Activated CD4-positive, CD25-positive, alpha-beta regulatory T cell treated with anti-CD3 and anti-CD28 coated beads, Interleukin-2, amount 50 U/mL, for 16 hours (primary cell): Measurements from ENCODE around the gene TTLL5.
"Not testable (repeated sequence)": the region's sequence is repeated elsewhere in the genome, so short reads cannot be mapped to it uniquely, and the experiment has no call there.

Source experiments
- DNase-seq: peaks from one replicate; pipeline ENCODE4 v3.0.0-alpha.2; 2020; ENCODE audit warnings: low read depth, low spot score

The TTLL5 gene

DNA sequence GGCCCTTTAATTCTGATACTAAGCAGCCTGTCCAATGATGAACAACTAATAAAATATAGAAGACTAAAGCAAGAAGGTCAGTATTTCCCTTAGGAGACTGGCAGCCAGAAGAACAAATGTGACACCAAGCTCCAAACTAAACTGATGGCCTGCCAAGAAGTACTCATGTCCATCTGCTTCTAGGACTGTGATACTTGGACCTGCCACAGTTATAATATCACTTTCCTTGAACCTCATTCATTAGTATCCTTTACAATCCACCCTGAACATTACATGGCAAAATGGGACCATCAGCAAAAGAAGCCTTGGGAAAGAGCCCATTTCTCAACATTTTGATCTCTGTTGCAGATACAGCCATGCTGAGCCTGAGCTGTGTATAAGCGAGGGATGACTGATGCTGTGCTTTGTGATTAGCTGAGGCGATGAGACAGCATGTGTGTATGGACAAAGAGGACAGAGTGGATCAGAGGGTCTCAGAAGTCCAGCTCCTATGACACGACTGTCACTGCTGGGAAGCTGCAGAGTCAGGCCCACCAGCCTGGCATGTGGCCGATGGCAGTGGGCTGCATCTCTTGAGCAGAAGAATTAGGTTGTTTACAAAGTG, 246.8 kb downstream of the TTLL5 start:
- DNase-seq, result no peak

DNA sequence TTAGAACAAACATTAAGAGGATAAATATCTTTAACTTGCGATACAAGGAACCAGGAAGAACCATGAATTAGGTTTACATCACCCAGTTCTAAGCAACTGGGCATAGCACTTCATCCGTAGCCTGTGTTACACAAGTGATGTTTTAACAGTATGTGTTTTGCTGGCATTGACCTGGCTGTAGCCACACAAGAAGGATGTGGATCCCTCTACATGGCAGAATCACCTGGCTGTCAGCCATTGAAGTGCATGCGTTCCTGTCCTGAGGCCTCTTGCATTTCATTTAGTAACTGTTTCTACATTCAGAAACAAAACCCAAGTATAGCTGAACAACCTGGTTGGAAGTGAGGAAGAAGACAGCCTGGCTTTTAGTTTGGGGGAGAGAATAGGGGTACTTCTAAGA, 248.6 kb downstream of the TTLL5 start:
- no peak for DNase-seq

DNA sequence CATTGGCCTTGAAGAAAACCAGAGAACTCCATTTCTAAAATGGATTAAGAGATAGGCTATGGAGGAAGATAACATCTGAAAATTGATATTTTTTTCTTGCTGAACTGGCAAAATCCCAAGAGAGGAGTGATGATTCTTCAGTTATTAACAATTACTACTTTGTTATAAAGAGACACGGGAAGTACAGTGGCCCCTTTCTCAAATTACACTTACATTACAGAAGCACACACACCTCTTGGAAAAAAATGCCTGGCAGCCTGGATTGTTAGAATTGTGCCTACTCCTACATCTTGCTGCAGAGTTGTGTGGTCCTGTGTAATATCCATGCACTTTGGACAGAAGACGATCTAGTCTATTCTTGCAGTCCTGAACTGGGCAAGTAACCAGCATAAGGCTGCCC, 249.0 kb downstream of the TTLL5 start:
- DNase-seq, result no peak

DNA sequence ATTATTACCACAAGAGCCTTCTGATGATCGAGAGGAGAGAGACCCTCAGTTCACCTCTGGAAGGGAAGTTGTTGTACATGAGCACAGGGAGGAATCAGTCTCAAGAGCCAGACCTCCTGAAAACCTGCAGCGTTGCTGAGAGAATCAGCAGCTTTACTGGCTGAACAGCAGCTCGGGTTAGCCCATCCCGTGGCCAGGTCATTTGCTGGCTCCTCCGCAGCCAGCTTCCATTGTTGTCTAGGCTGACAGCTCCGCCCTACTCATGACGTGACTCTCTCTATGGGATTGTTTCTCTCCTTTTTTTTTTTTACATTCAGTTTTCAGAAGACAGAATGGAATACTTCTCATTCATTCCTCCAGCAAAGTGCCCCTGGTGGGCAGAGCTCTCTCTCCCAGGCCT, 250.8 kb downstream of the TTLL5 start:
- no peak for DNase-seq

DNA sequence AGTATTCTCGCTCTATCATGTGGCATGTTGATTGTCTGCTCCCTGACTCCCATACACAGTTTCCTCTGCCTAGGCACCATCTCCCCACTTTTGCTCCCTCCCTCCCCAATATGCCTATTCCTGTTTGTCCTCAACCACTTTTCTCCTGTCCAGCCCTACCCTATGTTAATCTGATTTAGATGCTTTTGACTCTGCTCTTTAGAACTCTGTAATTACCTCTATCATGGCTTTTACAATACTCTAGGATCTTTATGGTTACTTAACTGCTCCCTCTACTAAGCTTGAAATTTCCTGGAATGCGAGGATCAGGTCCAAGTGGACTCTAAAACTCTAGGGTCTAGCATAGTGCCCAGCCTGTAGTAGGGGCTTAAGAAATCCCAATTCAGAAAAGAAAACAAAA, 252.1 kb downstream of the TTLL5 start:
- DNase-seq, result no peak

DNA sequence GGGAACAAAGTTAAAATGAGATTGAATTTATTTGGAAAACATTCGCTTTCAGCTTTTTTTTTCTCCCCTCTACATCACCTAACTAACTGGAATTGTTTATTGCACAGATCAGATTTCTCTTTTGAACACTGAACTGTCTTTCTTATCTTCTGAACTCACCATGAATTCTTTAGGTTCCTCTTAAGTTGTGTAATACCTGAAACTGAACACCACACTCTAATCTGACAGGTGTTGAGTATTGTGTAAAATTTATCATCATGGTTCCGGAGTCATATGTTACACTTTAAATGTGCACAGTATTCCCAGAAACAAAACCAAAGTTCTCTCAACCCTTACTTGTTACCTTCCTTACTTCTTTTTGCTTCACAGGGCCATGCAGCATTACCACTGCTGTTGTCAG, 254.0 kb downstream of the TTLL5 start:
- no peak for DNase-seq

DNA sequence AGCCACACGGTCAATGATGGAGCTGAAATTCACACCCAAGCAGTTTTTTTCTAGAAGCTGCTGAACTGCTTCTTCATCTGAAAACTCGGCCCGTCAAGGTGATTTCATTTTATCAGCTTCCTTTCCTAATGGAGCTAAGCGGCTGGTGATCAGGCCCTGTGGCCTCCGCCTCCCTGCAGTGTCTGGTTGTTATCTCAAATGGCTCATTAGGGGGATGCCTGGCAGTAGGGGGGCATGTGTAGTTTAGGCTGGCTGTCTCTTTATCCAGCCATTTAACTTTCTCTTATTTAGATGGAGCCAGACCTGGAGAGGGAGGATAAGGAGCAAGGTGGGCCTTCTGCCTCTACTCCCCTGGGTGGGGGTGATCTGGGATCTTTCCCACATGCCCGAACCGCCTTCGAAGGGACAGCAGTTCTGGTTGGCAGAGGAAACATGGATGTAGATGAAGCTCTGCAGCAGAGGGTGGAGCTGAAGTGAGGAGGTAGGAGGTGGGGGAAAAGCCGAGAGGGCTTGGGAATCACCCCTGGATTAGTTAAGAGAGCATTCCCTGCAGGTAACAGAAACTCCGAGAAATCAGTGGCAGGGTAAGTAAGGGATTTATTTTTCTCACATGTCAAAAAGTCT, 256.4 kb downstream of the TTLL5 start:
- no peak for DNase-seq

DNA sequence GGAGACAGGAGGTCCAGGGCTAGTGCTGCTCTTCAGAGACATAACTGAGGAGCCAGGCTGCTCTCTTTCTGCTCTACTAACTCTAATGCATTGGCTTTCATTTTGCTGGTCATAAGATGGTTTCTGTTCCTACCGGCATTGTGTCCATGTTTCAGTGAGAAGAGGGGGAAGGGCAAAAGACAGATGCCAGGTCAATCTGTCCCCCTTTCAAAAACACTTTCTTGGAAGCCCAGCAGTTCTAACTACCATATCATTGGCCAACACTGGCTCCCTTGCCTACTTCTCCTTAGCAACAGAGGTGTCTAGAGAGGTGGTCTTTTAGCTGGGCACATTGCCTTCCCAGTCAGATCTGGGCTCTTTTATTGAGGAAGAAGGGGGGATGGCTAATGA, 256.9 kb downstream of the TTLL5 start:
- DNase-seq, result no peak

DNA sequence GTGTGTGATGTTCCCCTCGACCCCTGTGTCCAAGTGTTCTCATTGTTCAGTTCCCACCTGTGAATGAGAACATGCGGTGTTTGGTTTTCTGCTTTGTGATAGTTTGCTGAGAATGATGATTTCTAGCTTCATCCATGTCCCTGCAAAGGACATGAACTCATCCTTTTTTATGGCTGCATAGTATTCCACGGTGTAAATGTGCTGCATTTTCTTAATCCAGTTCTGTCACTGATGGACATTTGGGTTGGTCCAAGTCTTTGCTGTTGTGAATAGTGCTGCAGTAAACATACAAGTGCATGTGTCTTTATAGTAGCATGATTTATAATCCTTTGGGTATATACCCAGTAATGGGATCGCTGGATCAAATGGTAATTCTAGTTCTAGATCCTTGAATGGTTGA, 259.4 kb downstream of the TTLL5 start:
- DNase-seq, result not testable (repeated sequence)

DNA sequence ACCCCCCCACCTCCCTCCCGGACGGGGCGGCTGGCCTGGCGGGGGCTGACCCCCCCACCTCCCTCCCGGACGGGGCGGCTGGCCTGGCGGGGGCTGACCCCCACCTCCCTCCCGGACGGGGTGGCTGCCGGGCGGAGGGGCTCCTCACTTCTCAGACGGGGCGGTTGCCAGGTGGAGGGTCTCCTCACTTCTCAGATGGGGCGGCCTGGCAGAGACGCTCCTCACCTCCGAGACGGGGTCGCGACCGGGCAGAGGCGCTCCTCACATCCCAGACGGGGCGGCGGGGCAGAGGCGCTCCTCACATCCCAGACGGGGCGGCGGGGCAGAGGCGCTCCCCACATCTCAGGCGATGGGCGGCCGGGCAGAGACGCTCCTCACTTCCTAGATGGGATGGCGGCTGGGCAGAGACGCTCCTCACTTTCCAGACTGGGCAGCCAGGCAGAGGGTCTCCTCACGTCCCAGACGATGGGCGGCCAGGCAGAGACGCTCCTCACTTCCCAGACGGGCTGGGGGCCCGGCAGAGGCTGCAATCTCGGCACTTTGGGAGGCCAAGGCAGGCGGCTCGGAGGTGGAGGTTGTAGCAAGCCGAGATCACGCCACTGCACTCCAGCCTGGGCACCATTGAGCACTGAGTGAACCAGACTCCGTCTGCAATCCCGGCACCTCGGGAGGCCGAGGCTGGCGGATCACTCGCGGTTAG, 264.2 kb downstream of the TTLL5 start:
- not testable (repeated sequence) for DNase-seq

DNA sequence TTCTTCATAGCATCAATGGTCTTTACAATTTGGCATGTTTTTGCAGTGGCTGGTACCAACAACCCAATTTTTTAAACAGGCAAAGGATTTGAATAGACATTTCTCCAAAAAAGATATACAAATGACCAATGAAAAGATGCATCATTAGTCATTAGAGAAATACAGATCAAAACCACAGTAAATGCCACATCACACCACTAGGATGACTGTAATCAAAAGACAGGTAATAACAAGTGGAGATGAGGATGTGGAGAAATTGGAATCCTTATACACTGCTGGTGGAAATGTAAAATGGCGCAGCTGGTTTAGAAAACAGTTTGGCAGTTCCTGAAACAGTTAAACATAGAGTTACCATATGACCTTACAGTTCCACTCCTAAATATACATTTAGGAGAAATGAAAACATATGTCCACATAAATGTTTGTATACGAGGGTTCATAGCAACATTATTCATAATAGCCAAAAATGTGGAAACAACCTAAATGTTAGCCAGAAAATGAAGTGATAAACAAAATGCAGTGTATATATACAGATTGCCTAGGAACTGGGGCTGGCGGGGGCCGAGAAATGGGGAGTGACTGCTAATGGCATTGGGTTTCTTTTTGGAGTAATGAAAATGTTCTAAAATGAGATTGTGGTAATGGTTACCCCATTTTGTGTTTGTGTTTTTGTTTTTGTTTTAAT, 265.5 kb downstream of the TTLL5 start:
- no peak for DNase-seq

DNA sequence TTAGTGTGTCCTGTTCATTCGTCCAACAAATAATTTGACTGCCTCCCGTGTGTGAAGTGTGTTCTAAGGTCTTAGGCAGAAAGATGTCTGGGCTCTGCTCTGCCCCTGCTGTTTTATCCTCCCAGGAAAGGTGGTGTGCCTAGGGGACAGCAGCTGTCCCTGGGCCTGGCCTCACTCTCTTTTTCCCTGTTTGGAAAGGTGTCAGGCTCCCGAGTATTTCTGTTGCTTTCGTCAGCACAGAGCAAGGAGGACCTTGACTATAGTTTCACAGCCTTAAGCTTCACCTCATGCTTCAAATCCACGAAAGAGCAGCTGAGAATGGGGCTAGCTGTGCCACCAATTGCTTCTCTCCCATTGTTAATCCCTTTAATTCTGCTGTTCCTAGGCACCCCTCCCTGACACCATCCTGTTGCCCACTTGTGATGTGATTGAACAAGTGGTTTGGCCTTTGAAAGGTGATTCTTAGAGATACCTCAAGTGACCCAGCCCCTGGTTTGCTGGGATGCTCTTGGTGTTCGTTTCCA, 266.6 kb downstream of the TTLL5 start:
- no peak for DNase-seq

DNA sequence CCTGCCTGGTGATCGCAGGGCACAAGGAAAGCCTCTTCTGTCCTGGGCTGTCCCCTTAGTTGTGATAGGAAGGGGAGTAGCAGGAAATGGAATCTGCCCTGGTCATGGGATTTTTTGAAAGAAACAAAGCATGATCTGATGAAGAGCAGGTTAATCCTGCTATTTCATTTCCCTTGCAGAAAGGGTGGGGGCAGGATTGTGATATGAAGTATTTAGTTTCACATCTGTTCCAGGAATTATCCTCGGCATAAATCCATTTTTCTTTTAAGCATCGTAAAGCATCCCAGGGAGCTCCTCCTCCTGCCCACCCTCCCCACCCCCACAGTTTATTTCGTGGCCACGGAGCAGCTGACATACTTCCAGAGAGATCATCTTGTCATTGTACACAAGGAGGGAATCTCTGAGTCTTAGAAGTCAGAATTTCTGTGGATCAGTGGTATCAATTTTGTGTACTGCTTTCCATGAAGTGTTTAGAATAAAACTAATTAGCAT, 267.7 kb downstream of the TTLL5 start:
- no peak for DNase-seq

DNA sequence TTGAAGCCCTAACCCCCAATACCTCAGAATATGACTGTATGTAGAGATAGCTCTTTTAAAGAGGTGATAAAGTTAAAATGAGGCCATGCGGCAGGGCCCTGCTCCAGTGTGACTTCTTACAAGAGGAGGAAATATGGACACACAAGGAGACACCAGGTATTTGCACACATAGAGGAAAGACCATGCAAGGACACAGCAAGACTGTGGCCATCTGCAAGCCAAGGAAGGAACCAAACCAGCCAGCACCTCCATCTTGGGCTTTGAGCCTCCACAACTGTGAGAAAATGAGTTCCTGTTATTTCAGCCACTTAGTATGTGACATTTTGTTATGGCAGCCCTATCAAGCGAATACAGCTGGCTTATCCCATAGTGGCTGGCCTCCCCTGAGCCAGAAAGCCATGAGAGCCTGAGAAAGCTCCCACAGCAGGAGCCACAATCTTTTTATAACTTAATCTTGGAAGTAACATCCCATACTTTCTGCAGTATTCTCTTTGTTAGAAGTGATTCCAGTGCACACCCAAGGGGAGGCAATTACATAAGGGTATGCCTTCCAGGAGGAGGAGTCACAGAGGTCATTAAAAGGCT, 272.8 kb downstream of the TTLL5 start:
- no peak for DNase-seq

DNA sequence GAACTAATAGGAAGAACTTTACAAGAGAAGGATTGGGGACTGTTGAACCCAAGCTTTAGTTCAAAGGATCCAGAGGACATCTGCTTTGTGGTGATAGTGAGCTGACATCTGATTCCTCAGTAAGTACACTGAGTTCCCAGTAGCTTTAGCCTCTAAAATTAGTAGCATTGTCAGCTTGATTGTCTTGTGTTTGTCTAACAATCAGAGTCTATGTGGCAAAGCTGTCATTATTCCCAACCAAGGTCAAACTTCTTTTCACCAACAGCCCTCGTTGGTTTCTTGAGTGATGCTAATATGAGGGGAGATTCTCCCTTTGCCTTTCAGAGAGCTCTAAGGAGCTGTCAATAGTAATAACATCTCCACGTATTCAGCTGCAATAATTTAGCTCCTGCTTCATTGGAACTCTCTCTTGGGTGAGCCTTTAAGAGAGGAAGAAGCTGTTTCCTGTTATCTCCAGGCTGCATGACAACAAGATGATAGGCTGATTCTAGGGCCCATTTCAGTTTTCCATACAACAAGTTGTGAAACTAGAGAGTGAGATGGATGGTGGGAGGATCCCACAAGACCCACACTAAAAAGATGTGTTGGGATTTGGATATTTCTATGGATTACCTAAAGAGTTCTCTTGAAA, 274.1 kb downstream of the TTLL5 start:
- no peak for DNase-seq

DNA sequence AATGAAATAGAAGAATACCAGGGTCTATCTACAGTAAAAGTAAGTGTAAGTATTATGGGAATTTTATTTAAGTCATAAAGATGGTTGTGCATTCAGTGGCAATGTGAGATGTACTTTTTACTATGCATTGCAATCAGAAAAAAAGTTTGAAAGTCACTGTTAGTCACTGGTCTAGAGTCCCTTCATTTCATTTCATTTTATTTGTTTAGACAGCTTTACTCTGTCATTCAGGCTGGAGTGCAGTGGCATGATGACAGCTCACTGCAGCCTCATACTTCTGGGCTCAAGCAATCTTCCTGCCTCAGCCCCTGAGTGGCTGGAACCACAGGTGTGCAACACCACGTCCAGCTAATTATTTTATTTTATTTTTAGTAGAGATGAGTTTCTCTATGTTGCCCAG, 278.2 kb downstream of the TTLL5 start:
- DNase-seq, result no peak

DNA sequence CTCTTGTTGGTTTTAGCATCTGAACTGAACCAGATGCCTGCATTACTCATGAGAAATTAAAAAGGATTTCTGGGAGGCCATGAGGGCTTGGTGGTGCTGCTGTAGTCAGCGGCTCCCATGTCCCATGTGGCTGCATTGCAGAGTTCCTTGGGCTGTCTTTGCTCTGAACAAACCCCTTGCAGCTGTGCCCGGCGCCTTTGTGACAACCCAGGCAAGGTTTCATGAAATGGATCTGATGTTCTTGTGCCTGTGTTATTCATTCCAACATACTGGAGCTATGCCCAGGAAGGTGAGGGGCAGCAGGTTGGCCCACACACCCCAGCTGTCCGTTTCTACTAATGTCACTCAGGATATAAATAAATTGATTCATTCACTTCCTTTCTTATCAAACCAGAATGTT, 280.0 kb downstream of the TTLL5 start:
- no peak for DNase-seq

DNA sequence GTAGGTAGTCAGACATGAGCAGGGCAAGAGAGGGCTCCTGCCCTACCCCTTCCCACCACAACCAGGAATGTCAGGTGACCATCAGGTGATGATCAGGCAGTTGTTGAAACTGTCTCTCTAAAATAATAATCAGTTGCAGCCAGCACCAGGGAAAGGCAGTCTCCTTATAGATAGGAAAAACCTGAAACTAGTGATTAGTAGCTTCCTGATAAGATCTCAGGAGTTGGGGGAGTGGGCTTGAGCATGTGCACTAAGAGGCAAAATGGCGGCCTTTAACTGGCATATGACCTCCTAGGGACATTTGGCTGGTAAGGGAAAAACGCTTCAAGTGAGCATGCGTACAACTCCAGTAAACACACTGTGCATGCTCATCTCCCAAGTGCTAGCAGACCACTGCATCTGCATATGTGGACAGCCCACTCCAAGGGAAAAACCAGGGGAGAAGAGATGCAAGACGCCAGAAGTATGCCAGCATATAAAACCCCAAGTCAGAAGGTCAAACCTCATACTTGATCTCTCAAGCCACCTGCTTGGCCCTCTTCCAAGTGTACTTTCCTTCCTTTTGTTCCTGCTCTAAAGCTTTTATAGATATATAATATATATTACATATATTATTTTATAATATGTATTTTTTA, 283.7 kb downstream of the TTLL5 start:
- DNase-seq, result no peak

DNA sequence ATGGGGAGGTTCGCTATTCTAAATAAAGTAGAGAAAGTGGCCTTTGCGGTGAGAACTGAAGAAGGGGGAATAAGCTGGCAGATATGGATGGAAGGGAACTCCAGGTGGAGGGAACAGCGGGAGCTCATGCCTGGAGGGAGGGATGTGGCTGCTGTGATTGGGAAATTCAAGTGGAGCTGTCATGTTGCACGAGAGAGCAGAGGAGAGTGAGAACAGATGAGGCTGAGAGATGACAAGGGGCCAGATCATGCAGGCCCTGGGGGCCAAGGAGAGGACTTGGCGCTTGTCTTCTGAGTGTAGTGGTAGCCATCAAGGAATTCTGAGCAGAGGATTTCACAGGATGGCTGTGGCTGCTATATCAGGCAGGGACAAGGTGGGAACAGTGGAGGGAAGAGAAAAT, 285.7 kb downstream of the TTLL5 start:
- no peak for DNase-seq

DNA sequence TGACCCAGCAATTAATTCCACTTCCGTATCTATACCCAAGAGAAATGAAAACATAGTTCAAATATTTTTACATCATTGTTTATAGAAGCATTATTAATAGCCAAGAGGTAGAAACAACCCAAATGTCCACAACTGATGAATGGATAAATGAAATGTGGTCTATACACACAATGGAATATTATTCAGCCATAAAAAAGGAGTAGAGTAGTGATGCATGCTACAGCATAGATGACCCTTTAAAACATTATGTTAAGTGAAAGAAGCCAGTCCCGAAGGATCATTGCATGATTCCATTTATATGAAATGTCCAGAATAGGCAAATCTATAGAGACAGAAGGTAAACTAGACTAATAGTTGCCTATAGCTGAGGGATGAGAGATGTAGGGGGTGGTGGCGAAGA, 291.4 kb downstream of the TTLL5 start:
- no peak for DNase-seq

DNA sequence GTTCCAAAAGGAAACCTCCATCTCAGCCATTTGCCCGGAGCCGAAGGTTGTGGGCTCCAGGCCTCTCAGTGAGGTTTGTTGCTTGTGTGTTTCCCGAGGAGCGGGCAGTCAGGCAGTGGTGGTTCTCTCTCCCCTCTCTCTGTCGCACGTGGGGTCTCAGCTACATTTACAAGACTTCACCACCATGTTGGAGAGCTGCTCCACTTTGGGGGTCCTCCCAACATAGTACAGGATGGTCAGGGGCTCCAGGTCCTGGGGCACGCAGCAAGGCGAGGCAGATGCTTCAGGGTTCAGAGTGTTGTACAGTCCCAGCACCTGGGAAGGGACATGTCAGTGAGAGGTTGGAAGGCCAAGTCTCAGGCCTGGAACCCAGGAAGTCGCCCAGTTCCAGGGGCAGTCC, 298.0 kb downstream of the TTLL5 start:
- DNase-seq, result no peak
